SW 1271 (cell line): ENCODE results near the gene ELF2.
"Not testable (repeated sequence)": the region's sequence is repeated elsewhere in the genome, so short reads cannot be mapped to it uniquely, and the experiment has no call there.

ENCODE experiments used
- DNase-seq, 2 experiments: peaks; one replicate each; lab custom pipeline; 2025; lab: John Stamatoyannopoulos, UW

ELF2 gene

DNA sequence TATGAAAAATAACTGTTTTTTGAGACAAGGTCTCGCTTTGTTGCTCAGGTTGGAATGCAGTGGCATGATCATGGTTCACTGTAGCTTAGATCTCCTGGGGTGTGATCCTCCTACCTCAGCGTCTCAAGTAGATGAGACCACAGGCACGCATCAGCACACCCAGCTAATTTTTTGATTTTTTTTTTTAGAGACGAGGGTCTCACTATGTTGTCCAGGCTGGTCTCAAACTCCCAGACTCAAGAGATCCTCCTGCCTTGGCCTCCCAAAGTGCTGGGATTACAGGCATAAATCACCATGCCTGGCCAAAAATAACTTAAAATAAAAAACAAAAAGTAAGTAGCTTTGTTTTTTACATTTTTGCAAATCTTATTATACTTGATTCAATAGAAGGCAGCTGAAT lies 98.1 kb downstream of the ELF2 start:
- DNase-seq: no peak

DNA sequence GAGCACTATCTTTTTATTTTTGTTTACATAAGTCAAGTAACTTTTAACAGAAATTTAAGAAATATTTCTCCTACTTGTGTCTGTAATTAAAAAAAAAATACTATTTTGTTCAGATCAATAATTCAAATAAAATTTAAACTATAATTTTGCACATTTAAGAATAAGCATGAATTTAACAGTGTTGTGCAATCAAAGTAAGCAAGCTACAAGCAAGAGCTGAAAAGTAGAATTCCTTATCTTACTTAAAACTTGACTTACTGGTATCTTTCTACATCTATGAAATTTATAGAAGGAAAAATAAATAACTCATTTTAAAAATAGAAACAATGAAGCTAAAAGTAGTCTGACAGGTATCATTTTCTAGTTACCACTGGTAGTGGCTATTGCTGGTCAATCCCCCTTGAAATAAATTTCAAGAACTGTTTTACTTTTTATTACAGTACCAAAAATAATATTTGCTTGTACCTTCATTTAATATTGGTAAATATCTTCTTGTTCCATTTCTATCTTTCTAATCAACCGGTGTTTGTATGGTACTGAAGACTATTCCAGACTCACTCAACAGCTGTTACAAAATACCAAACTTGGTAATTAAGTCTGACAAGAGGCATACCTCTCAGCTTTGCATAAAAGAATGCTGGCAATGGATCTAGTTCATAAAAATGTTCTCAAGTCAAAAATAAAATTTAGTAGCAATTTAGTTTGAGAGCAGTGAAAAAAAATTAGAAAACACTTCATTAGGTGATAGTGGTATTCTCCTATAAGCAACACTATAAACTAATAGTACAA lies 99.3 kb downstream of the ELF2 start:
- DNase-seq: no peak

DNA sequence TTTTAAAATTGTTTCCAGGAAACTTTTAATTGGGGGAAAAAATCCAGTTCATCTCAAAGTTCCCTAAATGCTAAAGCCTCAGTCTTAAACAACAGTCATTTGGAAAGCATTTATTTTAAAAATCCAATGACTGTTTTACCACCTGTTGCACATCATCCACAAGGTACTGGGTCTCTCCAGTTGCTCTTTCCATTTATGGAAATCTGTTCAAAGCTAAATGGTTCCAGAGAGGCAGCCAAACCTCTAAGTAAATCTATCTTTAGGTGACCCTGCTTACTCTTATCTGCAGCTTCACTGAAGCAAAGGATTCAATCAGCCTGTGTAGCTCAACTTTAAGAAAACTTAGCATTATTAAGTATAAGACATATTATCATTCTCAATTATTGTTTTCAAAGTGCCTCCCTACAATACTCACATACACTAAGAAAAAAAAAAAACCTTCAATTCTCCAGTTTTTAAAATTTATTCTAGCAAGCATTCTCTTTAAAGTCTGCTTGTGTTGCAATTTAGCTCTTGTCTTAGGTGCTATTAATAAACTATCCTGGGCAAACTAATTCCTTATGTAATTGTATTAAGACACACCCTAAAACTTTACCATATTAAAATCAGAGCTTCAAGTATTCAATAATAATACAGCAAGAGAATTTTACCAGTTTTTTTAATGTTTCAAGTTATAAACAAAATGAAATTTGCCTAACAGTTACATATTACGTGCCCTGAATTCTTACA lies 100.8 kb downstream of the ELF2 start:
- no peak for DNase-seq

DNA sequence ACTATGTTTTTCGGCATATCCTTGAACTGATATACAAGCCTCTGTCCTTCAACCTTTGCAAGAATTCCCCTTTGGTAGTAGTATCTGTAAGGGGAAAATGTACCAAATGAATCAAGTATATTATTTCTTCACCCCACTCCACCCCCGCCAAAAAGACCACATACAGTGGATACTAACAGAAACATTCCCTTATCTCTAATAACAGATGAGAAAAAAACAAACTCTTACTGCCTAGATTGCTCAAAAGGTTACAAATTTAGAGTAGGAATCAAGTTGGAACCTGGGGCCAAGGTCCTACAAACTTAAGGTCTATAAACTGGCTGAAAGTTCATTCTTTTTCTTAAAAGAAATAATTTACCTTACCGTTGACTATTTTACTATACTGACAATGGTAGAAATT lies 116.4 kb downstream of the ELF2 start:
- DNase-seq: no peak

DNA sequence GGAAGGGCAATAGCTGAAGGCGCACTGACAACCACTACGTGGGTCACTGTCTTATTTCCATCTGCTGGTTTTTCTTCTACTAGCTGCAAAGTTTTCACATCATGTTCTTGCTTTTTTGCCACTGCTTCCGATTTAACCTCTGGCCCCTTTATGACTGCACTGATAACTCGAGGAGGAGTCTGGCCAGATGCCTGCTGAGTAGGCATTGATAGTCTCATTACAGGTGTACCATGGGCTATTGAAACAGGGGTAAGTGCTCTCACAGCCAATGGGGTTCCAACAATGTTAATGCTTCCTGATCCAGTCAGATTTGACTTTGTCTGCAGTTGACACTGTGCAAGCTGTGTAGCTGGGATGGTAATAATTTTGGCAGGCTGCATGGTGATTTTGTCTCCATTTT lies 118.0 kb downstream of the ELF2 start:
- not testable (repeated sequence) for DNase-seq

DNA sequence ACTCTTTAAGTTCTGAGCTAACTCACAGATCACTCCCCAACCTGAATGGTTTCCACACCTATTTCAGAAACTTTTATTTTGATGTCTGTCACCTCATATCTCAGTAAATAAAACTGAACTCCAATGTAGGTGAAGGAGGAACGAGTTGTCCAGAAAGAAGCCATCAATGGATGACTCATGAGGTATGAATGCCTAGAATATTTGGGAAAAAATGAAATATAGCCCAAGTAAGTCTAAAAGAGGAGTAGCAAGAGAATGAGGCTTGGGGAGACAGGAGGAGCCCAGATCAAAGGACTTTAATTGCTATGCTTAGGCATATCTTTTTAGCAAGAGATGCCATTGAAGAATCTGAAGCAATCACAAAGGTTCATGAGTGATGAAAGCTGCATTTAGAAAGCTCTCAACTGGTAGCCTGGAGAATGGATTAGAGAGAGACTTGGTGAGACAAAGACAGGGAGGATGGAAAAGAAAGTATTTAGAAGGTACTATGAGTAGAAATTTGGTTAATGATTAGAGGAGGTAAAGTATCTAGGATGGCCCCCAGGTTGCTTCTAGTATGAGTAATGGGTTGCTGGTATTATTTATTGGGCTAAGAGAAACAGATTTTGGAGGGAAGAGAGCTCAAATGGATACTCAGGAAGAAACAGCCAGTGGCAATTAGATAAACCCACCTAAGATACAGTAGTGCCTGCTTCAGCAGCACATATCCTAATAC lies 122.1 kb downstream of the ELF2 start:
- DNase-seq: no peak

DNA sequence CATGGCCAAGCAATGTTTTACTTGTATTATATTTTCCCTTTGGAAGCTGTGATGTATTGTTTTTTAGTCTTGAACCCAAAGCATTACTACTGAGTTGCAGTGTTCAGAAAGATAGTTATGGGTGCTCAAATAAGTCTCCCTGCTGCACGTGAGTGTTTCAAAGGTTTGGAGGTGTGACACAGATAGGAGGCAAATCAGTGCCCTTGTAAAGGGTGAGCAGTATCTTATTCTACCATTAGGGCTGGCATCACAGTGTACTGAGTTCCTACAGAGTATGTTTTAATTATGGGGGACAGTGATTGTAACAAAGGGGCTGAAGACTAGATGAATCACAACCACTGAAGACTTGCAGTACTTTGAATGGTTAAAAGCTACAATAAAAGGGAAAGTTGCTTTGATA lies 123.1 kb downstream of the ELF2 start:
- DNase-seq: no peak

DNA sequence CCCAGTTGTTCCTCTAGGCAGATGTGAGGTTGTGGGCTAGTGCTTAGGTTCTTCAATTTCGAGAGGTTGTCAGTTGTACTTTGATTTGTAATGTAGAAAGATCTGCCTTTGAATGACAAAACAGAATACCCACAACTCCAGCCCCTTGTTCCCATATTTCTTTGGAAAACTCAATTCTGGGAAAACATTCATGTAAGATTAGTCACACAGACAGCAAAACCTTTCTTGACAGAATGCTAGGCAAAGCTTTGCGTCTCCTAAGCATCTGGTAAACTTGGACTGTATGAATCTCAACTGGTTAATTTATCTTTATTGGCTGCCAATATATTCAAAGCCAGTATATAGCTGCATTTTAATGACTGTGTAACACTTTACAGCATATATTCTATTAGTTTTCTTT lies 126.6 kb downstream of the ELF2 start:
- no peak for DNase-seq

DNA sequence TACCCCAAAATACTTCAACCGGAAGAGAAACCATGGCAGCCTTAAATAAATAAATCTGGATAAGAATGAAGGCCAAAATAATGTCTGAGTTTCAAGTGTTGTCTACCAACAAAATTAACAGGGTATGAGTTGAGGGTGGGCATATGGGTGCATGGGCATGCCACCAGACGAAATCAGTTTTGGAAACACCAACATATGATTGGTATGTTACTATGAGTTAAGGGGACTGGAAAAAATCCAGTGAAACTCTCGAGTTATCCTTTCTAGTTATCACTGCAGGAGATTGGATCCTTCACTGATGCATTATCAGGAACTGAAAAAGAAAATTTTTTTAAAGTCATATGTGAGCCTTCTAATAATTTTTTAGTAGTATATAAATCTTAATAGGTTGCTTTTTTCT lies 129.0 kb downstream of the ELF2 start:
- no peak for DNase-seq

DNA sequence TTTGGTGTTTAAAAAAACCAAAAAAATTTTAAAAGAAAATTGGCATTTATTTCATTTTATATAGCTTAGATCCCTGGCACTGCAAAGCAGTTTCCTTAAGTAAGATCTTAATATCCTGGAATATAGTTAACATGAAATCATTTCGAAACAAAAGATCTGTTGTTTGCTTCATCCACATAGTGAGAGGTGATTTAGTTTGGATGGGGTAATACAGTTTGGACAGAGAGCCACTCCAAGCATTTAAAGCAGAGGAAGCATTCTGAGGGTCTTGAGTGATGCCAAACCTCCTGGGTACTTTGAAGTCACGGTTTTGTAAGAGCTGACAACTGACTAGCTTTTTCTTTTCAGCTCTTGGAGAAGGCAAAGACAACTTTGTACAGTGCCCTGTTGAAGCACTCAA lies 132.7 kb downstream of the ELF2 start:
- no peak for DNase-seq

DNA sequence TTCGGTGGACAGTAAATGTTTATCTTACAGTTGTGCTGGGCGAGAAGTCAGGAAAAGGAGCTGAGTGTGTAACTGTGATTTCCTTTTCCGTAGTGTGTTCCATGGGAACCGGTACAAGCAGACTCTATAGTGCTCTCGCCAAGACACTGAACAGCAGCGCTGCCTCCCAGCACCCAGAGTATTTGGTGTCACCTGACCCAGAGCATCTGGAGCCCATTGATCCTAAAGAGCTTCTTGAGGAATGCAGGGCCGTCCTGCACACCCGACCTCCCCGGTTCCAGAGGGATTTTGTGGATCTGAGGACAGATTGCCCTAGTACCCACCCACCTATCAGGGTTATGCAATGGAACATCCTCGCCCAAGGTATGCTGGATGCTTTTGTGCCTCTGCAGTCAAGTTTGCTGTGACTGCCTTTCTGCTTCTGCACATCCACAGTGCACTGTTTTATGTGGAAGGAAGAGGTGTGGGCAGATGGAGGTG lies 134.0 kb downstream of the ELF2 start:
- DNase-seq: no peak

DNA sequence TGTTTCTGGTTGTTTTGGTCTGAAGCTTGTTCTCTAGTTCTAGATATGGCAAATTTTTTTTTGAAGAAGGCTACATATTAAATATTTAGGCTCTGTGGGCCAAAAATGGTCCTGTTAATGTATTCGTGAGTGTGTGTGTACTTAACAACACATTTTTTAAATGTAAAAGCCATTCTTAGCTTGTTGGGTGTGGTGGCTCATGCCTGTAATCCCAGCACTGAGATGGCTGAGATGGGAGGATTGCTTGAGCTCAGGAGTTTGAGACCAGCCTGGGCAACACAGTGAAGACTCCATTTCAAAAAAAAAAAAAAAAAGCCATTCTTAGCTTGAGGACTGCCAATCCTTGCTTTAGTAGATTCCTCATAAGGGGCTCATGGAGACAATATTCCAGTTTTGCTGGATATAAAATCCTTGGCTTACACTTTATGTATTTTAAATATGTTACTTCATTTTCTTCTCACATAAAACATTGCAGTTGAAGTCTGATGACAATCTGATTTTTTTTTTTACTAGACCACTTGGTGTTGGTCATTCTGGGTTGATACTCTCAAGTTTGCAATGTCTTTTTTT lies 138.1 kb downstream of the ELF2 start:
- no peak for DNase-seq

DNA sequence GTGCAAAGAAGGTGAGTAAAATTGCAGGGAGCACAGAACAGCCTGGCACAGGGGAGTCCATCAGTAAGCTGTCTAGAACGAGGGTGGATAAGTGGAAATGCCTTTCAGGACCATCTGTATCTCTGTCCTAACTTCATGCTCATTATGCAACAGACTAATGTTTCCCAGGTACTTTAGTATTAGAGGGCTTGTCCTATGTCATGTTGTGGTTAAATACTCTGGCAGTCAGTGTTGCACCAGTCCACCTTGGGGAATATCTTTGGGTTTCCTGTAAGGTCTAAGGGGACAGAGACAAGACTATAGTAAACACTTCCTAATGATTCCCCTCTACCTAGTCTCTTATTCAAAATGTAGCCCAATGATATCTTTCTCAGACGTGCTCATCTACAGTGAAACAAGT lies 140.1 kb downstream of the ELF2 start:
- DNase-seq: no peak

DNA sequence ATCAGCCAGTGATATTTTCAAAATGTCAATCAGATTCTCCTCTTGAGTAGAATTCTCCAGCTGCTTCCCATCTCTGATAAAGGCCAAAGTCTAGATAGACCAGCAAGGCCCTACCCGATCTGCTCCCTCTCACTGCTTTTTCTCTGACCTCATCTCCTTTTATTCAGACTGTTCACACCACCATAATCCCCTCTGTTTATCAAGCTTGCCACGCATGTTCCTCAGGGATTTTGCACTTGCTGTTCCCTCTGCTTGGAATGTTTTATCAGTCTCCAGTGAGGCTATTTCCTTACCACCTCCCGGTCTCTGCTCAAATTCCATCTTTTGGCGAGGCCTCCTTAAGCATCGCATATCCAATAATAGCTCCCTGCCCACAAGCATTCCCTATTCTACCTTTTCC lies 141.4 kb downstream of the ELF2 start:
- DNase-seq: no peak

DNA sequence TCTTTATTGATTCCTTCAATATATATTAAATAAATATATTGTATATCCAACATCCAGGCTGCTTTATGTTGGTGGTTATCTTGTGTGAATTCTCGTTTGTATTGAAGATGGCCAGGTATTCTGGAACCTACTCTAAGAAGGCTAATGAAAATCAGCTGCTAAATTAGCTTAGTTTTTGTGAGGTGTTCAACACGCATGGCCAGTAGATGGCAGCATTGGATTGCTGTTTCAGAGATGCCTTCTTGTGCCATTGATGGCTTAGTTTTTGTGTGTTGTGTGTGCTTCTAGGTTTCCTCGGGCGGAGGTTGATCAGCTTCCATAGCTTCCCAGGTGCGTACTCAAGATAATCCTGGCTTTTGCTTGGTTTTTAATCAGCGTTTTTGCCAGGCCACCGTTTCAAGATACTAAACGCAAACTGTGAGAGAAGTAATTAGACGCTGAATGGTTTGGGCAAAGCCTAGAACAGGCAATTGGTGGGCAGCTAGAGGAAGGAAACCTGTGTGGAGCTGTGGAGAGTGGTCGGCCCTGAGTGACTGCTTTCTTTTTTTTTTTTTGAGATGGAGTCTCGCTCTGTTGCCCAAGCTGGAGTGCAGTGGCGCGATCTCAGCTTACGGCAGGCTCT lies 146.3 kb downstream of the ELF2 start:
- peak in 1 of 2 experiments; percentile 50 for DNase-seq

DNA sequence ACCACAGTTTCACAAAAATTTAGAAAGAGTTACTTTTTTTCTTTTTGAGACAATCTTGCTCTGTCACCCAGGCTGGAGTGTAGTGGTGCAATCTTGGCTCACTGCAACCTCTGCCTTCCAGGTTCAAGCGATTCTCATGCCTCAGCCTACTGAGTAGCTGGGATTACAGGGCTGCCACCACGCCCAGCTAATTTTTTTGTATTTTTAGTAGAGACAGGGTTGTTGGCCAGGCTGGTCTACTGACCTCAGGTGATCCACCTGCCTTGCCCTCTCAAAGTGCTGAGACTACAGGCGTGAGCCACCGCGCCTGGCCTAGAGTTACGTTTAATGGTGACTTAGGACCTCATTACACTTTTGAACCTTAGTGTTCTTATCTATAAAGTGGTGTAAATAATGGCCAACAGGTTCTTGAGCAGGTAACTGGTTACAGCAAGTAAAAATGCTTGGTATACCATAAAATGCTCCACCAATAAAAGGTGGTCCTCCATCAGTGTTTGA lies 147.1 kb downstream of the ELF2 start:
- not testable (repeated sequence) for DNase-seq

DNA sequence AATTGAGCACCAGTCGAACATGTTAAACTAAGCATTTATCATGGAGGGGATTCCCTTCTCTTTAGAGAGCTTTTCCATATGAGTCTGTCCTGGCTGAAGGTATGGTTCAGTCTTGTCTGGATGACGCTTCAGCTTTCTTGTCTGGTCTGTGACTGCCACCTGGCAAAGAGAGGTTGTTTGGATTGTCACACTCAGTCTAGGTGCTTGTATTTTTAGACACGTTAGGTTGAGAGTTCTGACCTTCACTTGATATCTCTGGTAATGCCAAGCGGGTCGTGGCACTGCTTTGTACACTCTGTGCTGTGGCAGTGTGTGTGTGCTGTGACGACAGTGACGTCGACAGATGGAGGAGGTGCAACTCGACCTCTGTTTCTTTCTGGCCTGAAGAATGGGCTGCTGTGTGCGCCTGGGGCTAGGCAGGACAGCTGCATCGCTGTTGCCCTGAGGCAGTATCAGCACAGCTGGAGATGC lies 148.8 kb downstream of the ELF2 start:
- no peak for DNase-seq

DNA sequence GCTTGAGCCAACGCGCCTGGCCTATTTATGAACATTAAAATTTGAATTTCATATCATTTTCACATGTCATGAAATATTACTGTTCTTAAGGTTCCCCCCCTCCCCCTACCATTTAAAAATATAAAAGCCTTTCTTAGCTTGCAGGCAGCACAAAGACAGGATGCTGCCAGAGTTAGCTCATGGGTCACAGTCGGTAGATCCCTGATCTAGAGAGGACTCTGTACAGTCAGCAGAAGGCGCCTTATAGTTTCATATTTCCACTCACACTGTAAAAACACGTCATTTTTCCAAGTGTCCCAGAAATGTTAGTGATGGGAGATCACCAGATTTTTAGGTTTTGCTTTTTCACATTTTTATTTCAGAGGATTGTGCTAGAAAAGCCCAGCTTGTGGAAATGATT lies 149.2 kb downstream of the ELF2 start:
- DNase-seq: no peak

DNA sequence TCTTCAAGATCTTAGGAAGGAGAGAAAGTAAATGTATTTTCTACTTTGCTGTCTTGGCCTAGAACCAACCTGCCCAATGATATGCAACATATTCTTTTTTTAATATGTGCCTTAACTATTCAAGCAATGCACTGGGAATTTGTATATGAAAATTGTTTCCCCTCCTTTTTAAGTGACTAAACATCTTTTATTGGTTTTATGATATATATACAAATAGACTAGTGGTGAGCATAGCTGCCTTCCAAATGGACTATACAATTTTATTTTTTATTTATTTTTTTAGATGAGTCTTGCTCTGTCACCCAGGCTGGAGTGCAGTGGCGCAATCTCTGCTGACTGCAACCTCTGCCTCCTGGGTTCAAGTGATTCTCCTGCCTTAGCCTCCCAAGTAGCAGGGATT lies 151.2 kb downstream of the ELF2 start:
- DNase-seq: no peak

DNA sequence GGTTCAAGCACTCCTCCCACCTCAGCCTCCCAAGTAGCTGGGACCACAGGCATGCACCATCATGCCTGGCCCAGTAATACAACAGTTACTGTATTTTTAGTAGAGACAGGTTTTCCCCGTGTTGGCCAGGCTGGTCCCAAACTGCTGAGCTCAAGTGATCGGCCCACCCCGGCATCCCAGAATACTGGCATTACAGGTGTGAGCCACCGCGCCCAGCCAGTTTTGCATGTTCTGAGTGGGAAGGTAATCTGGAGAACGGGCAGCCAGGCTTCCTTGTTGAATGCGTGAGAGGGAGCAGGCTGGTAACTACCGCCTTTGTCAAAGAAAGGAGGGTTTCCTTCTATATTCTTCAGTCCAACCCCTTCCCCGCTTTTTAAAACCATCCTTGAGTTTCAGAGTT lies 152.3 kb downstream of the ELF2 start:
- DNase-seq: no peak

DNA sequence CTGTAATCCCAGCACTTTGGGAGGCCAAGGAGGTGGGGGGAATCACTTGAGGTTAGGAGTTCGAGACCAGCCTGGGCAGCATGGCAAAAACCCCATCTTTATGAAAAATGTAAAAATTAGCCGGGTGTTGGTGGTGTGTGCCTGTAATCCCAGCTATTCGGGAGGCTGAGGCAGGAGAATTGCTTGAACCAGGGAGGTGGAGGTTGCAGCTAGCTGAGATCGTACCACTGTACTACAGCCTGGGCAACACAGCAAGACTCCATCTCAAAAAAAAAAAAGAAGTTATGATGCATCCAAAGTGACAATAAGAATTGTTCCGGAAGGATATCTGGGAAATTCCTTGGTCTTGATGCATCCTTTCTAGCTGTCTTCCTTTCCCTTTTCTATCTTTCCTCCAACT lies 154.2 kb downstream of the ELF2 start:
- no peak for DNase-seq

DNA sequence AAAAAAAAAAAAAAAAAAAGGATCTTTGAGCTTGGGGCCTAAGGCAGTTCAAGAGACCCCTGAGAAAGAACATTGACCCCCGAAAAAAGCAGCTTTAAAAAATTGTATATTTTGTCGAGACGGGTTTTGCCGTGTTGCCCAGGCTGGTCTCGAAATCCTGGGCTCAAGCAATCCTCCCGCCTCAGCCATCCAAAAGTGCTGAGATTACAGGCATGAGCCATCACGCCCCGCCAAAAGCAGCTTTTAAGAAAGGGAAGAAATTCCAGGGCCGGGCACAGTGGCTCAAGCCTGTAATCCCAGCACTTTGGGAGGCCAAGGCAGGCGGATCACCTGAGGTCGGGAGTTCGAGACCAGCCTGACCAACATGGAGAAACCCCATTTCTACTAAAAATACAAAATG lies 155.9 kb downstream of the ELF2 start:
- not testable (repeated sequence) for DNase-seq
